Hematopoietic multipotent progenitor cell treated with erythropoietin and hydrocortisone succinate and interleukin-3 and kit ligand, for 6 days (in vitro differentiated cells): ENCODE results near the gene MAP3K21.

ENCODE experiments used
- DNase-seq: peaks from one replicate; pipeline ENCODE4 v3.0.0-alpha.2; 2015

The MAP3K21 gene

DNA sequence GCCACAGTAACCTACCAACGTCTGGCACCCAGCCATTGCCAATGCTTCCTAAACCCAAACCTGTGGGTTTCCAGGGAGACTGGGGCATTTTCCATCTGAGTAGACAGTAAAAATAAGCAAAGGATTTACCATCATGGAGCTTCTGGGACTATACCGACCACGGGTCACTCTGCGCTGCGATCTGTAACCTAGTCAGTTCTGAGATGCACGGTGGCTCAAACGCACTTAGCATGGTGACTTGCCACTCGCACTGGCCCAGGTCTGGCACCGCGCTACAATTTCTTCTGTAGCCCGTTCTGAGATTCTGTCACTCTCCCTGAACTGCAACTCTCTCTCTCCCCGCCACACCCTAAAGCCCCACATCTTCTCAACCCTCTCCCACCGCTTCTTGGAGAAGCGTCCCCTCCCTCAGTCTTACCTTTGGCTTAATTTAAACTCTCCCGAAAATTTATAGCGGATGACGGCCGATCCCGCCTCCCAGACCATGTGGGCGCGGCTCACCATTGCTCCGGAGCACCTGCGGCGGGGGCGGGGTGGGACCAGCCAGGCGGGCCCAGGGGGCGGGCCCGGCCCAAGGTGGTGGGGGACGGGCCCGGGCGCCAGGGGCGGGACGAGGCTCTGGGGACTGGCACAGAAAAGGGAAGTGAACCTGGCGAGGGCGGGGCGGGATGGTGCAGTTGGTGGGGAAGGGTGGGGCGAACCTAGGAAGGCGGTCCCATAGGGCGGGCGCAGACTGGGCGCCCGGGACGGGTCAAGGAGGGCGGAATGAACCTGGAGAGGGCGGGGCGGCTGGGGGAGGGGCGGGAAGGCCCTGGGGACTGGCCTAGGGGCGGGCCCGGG, 493 bp upstream of the MAP3K21 start:
- DNase-seq, result peak; percentile 97

DNA sequence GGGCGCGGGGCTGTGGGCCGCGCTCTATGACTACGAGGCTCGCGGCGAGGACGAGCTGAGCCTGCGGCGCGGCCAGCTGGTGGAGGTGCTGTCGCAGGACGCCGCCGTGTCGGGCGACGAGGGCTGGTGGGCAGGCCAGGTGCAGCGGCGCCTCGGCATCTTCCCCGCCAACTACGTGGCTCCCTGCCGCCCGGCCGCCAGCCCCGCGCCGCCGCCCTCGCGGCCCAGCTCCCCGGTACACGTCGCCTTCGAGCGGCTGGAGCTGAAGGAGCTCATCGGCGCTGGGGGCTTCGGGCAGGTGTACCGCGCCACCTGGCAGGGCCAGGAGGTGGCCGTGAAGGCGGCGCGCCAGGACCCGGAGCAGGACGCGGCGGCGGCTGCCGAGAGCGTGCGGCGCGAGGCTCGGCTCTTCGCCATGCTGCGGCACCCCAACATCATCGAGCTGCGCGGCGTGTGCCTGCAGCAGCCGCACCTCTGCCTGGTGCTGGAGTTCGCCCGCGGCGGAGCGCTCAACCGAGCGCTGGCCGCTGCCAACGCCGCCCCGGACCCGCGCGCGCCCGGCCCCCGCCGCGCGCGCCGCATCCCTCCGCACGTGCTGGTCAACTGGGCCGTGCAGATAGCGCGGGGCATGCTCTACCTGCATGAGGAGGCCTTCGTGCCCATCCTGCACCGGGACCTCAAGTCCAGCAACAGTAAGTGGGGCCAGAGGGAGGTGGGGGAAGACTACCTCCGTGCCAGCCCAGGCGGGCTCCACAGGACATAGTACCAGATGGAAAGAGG, 808 bp downstream of the MAP3K21 start:
- peak; percentile 44 for DNase-seq

DNA sequence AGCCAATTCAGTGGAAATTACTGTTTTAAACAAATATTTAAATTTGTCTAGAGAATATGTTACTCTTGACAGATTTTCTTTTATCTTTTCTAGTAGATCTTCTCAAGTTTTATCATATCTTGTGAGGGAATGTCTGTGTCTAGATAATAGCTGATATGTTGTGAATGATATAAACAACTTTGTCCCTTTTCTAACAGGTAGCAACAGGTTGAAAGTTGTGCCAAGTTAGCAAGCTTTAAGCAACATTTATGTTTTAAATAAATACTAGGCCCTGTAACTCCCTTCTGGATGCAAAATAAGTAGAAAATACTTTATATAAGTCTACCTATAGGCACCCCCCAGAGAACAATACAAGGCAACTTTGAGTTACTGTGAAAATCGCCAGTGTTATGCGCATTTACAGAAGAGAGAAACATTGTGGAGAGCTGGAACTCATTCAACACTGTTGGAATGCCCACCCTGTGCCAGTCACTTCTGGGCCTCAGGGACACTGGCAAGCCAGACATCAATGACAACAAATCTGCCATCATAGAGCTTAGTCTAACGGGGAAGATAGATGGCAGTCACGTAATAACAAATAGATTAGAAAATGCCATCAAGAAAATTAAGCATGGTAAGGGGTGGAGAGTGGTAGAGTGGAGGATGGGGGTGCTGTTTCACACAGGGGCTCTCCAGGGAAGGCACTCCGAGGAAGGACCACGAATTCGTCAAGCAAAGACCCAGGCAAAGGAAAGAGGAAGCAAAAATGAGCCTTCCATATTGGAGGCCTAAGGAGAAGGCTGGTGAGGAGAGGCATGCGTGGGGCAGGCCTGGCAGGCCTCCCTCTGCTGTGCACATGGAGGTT, 4.4 kb downstream of the MAP3K21 start:
- DNase-seq, result no peak

DNA sequence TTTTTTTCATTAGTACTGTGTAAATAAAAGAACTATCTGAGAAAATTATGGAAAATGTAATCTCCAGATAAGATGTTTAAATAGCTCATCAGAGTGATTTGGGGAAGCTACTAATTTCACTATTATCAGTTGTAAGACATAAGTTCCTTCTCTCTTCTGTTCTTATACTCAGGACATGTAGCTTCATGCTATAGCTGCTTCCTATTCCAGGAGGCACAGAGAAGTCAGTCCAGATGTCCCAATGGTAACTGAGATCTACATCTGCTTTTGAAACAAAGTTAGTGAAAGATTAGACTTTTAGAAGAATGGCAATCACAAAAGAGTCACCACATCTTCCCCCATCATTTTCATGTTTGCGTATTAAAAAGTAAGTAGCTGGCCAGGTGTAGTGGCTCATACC, 5.6 kb downstream of the MAP3K21 start:
- peak; percentile 13 for DNase-seq

DNA sequence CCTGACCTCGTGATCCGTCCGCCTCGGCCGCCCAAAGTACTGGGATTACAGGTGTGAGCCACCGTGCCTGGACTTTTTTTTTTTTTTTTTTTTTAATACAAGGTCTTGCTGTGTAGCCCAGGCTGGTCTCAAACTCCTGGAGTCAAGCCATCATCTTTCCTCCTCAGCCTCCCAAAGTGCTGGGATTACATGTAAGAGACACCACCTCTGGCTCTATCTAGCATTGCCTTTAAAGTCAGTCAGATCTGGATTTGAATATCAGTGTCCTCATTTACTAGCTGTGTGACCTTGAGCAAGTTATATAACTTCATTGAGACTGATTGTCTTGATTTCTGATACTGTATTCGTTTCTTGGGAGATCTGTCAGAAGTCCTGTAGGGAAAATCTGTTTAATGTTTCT, 6.6 kb downstream of the MAP3K21 start:
- no peak for DNase-seq

DNA sequence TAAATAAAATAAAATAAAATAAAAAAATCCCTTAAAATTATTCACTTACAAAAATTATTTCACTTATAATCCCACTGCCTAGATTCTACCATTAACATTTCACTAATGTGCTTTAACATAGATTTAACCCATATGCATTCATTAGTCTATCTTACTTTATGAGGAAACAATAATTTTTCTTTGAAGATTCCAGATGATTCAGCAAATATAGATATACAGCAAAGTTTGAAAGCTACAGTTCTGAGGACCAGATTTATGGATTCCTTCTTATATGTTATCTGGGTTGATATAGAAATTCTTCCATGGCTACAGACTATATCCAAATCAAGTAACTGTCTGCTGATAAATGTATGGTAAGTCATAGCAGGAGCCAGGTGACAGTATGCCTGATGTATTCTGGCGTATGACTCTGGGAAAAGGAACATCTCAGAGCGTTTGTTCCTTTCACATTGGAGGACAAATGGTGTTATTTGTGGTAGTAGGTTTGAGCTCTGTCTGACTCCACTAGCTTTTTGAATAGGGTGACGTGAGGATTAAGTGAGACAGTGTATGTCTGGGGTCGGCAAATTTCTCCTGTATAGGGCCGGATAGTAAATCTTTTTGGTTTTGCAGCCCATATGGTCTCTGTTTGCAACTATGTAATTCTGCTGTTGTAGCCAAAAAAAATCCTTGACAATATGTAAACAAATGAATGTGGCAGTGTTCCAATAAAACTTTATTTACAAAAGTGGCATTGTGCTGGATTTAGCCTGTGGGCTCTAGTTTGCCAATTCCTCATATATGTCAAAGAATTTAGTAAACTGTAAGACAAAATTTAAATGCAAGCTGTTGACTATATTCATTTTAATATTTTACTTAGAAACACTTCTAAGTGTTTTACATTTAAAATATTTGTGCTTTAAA, 9.3 kb downstream of the MAP3K21 start:
- no peak for DNase-seq

DNA sequence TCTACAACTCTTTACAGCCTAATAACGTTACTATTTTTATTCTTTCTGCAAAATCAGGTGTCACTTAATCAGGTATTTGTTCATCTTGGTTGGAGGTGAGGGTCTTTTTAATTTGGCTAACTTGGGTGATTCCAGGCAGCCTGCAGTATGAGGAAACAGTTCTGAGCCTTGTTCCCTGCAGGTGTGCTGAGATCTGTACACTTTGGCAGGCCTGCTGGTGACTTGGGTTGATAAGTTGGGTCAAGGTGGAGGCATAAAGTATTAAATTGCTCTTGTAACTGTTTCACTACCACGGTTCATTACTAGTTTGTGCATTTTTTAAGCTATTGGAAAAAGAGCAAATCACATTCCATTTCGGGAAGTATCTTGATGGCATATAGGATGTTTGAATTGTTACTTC, 10.0 kb downstream of the MAP3K21 start:
- DNase-seq, result no peak

DNA sequence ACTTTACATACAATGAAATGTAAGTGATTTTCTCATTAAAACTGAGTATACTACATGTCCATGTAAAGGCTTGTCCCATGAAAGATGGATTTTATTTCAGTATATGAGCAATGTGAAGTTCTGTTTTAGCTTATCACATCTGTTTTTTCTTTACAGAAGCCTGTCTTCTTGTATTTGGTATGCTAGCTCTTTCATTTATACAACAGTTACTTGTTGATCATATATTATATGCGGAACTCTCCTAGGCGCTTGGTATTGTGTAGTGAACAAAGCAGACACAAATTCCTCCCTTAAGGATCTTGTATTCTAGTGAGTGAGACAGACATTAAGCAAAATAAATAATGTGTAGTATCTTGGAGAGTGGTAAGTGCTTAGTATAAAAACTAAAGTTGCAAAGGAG, 10.6 kb downstream of the MAP3K21 start:
- no peak for DNase-seq

DNA sequence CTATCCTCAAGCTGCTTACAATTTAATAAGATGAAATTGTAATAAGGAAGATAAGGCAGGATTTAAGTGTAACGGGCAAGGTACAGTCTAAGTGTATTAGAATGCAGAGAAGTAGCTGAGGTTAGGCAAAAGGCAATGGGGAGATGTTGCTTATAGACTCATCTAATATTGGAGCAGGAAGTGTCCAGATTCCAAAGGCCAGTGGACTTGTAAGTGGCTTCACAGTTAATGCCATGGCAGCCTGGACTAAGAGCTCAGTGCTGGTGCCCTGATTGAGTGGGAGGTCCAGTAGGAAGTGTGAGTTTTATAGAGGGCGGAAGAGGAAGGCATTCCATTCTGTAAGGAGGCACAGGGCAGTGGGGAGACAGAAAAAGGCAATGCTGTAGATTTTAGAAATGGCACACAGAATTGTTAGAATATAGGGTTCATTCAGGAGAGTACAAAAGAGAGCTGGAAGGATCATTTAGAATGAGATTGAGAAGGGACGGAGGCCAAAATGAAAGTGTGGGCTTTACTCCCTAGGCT, 12.6 kb downstream of the MAP3K21 start:
- no peak for DNase-seq

DNA sequence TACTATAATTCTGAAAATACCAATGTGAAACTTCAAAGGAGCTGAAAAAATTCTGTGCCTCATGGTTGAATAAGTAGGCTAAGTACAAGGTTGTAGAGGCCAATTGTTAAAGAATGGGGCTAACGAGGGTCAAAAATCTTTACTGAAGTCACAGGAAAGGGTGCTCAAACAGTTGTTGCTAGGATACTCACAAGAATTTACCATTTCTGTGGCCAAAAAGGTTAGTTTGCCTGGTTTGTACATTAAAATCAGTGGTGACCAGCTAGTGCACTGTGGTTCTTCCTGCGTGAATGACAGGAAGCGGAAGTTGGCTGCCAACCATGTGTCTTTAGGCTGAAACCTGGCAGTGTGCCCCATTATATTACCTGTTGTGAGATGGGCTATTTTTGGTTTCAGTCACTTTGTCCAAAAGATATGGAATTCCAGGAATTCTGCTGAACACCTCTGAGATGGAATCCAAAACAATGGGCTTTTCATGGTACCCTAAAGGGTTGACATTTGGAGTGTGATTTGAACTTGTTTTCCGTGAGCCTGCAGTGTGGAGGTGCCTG, 13.5 kb downstream of the MAP3K21 start:
- DNase-seq, result no peak

DNA sequence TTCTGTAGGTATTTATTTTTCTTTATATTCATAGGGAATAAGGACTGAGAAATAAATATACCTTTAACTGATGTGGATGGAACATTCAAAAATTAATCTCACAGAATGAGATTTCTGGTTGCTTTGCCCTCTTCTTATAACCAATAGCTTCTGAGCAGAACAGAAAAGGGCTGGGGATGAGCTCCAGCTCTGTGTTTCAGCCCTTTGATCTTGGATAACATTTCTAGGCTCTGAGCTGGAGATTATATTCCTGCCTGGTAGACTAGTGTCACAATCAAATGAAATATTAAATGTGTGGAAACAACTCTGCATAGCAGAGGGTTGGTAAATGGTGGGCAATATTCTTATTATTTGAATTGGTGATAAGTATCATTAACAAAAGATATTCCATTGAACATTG, 14.6 kb downstream of the MAP3K21 start:
- DNase-seq, result no peak

DNA sequence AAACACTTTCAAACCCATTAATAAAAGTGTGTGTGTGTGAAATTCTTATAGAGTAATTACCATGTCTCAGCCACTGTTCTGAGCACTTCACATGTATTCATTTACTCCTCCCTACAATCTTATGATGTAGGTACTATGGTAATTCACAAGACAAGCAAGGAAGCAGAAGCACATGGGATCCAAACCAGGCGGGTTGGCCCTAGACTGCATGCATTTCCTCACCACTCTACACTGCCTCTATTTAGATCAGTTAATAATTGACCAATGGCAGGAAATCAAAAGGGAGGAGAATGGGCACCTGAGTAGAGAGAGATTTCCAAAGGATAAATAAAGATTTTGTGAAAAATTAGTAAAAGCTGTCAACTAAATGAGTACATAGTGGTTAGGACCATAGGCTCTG, 15.7 kb downstream of the MAP3K21 start:
- no peak for DNase-seq

DNA sequence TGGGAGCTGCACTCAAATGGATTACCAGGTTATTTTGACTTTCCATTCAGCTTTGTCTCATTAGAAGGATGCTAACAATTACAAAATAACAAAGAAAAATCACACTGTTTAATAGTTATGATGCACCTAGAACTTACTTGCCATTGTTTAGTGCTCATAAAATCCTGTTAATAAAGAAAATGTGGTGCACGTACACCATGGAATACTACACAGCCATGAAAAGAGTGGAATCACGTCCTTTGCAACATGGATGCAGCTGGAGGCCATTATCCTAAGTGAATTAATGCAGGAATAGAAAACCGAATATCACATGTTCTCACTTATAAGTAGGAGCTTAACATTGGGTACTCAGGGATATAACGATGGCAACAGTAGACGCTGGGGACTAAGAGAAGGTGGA, 19.8 kb downstream of the MAP3K21 start:
- no peak for DNase-seq

DNA sequence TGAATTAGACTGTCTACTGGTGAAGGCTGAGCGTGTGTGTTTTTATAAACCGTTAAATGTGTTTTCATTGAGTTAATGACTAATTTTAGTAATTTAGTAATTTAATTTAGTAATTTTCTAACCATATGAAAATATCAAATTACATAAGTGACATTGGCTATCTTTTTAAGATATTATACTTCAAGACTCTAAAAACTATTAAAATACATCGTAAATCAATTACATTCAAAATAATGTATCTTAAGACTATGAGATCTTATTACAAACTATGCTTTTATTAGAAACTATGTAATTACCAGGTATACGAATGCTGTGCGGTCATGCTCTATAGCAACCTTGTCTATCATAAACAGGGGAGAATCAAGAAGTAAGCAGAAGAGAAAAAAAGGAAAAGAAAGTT, 21.6 kb downstream of the MAP3K21 start:
- no peak for DNase-seq

DNA sequence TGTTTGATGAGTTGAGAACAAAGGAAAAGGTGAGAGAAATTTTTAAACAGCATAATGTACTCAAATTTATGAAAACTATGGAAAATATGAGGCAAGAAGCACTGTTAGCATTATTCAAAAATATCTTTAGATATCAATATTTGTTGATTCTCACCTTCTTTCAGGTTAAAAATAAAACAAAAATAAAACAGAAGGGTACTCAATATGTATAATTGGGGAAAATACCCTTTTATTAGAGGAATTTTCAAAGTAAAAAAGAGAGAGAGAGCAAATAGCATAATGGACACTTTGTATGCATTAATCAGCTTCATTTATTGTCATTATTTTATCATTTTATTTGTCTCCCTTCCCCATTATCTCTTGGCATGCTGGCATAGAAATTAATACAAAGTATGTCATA, 27.5 kb downstream of the MAP3K21 start:
- DNase-seq, result no peak

DNA sequence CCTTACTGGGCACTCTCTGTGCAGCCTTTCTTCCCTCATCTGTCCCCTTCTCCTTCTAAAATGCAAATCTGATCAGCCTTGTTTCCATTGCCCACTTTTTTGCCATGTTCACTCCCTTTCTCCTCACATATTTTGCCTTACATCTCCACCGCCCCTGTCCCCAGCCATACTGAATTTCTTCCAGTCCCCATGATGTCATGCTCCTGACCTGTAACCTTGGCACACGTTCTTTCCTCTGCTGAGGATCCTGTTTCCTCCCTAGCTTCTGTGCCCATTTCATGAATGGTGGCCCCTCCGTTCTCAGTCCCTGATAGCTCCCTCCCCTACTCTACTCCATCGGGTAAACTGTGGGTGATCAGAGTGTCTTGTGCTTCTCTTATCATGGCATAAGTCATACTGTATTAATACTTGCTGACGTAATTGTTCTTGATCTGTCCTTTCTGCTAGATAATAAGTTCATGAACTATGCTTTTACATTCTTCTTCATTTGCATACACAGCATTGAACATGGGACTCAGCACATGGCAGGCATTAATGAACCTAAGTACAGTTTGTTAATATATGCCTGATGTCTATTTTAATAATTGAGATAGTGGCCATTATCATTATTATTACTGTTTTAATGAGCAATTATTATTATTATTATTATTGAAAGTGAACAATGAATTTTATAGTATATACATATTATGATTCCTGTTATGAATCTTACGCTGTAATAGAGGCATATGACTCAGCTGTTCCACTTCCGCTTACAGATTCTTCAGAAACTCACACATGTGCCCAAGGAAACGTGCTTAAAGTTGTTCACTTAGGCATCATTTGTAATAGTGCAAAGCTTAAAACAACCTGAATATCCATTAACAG, 28.5 kb downstream of the MAP3K21 start:
- DNase-seq, result no peak

DNA sequence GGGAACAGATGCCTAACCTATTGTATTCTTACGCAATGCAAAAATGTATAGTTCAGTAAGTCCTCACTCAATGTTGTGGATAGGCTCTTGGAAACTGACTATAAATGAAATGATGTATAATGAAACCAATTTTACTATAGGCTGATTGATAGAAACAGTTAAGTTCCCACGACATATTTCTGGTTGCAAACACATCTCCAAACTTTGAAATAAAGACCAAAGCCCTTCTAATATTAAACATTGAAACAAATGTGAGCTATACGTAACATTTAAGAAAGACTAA, 29.1 kb downstream of the MAP3K21 start:
- DNase-seq, result no peak

DNA sequence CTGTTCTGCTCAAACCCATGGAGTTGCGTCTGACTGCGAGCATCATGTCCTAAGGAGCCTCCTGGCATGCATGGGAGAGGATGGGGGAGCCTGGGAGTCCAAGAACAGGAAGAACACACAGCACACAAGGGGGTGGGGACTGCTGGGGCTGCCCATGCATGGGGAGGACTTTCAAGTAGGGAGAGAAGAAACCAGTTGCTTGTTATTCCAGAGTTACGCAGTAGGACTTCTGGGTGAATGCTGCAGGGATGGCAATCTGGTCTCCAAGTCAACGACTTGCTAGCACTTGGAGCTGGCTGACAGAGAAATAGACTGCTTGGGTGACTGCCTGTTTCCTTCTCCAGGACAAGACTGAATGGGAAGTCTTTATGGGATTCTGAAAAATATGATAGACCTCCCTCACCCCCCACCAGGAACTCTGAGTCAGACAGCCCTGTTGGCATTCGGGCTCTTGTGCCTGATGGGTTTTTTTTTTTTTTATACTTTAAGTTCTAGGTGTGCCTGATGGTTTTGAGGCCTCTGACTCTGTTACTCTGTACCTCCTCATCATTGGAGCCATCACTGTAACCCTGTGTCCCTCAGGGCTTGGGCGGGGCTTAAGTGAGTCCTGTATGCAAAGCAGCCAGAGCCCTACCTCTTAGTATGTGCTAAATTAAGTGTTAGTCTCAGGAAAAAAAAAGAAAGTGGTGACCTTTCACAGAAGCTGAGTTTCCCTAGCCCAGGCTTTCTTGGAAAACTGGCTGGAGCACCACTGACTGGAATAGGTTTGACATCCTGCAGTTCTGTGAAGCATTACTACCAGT, 30.3 kb downstream of the MAP3K21 start:
- DNase-seq, result no peak

DNA sequence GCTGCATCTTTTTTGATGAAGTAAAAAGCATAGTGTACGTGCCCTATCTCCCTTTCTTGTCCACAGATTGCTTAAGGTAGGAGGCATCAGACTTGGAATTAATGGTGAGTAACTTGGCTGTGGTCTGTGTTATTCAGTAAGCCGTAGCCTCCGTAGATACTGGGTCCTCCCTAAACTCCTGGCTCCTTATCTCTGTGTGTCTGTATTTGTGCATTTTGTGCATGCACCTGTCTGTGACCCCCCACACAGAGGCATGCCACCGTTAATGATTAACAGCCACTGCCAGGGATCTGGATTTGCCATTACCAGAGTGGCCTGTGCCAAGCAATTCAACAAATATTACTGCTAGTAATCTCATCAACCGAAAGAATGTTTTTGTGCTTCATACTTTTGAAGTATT, 31.9 kb downstream of the MAP3K21 start:
- DNase-seq, result no peak

DNA sequence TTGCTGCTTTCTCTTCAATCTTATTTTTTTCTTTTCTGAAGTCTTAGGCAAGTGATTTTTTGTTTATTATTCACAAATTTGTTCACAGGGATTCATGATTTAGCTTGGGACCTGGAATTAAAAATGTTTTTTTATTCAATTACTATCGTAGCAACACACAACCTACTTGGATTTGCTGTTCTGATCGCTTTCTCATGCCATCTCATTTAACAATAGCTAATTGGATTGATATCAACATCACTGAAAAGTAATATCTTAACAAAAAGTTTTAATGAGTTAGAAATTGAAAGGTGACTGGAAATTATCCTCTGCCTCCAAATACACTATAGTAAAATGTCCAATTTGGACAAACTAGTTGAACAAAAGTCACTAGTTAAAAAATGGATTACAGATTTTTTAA, 32.4 kb downstream of the MAP3K21 start:
- no peak for DNase-seq
